Fibroblast of the aortic adventitia (primary cell): ENCODE results near the gene TAS2R1. TPM values are rescaled to one million over a fixed set of nuclear protein-coding genes. Genes with fewer than 3 reads are reported as not detected.

Experiments used
- DNase-seq: peaks from one replicate; pipeline ENCODE4 v3.0.0-alpha.2; 2010; ENCODE audit warnings: low read depth
- H3K4me3 ChIP-seq: 2 replicates; pipeline ENCODE4 v1.5.1; 2011; ENCODE audit warnings: low read depth, mild to moderate bottlenecking, control low read depth, low read length, moderate library complexity
- total RNA-seq: library from RNA; depleted of rRNA; stranded (reverse); fragments of >200 nt; gene quantifications from 2 replicates; pipeline ENCODE4 v1.2.3, GENCODE V29; 2012; ENCODE audit warnings: low replicate concordance
- TF ChIP-seq, protein P1 (sequence below): IDR thresholded peaks from 2 replicates; pipeline ENCODE4 v1.5.1; 2011; ENCODE audit warnings: mild to moderate bottlenecking, low read length, control low read depth, inconsistent platforms; ENCODE audit not compliant: insufficient read depth

Gene TAS2R1
- total RNA-seq, 1 donor, result not detected

- TF ChIP-seq, protein P1, sequence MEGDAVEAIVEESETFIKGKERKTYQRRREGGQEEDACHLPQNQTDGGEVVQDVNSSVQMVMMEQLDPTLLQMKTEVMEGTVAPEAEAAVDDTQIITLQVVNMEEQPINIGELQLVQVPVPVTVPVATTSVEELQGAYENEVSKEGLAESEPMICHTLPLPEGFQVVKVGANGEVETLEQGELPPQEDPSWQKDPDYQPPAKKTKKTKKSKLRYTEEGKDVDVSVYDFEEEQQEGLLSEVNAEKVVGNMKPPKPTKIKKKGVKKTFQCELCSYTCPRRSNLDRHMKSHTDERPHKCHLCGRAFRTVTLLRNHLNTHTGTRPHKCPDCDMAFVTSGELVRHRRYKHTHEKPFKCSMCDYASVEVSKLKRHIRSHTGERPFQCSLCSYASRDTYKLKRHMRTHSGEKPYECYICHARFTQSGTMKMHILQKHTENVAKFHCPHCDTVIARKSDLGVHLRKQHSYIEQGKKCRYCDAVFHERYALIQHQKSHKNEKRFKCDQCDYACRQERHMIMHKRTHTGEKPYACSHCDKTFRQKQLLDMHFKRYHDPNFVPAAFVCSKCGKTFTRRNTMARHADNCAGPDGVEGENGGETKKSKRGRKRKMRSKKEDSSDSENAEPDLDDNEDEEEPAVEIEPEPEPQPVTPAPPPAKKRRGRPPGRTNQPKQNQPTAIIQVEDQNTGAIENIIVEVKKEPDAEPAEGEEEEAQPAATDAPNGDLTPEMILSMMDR, result no peak
- DNase-seq, result peak; percentile 60
- peak overlapping the region; percentile 23 for H3K4me3 ChIP-seq
Observed at GRCh38 chr5:9596171-9596780, 33.9 kb downstream of the TAS2R1 start.

- DNase-seq, result no peak
- TF ChIP-seq, protein P1, result no peak
Observed at GRCh38 chr5:9594913-9595312, 35.2 kb downstream of the TAS2R1 start.

DNA sequence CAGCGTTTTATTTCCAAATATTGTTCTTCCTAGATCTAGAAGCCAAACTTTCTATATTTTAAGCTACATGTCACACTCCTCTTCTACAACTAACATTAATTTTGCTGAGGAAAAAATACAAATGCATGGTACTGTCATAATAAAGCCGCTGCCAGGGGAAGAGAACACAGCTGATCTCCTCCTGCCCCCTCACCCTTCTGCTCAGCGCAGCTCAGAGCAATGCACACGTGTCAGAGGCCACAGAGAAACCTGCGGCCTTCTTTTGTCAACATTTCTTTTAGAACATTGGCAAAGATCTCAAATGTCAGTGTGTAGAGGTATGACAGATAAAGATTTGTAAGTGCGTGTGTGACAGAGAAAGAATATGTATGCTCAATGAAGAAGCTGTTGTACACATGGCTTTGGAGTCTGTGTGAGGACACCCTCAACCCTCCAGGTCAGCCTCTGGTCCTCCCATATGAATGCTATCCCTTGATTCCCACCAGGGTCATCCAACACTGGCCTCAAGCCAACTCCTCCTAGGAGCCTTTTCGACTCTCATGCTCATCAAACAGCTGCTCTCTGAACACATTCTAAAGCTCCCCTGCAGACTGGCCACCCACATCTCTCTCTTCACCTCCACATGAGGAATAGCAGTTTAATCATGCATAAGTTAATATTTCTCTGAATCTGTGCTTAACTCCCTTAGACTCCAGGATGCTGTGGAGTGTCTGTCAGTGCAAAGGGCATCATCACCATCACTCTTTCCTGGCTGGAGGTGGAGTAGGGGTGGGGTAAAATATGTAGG, 40.9 kb downstream of the TAS2R1 start:
- TF ChIP-seq, protein P1, result no peak
- no peak for DNase-seq
- H3K4me3 ChIP-seq, result no peak overlapping the region

More at GRCh38 chr5:9594913-9595312, 35.2 kb downstream of the TAS2R1 start:
- H3K4me3 ChIP-seq, result no peak overlapping the region

DNA sequence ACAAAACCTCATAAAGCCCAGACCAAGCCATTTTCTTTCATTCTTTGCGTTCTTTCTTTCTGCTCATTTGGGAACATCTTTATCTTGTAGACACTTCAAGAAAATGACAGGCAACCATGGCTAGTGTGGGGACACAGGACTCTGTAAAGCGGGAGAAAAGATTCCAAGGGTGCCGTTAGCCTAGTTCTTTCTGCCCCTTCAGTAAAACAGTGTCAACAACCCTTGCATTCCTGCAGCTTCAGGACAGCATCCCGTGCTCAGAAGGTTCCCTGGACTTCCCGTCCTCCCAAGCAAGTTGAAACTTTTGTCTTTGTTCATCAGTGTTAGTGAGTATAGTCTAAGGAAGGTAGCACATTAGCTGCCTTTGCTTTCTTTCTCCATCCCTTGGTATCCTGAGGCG, 41.9 kb downstream of the TAS2R1 start:
- DNase-seq, result no peak
- H3K4me3 ChIP-seq, result no peak overlapping the region
- TF ChIP-seq, protein P1, result no peak

- DNase-seq, result no peak
- H3K4me3 ChIP-seq, result no peak overlapping the region
- TF ChIP-seq, protein P1, result no peak
Observed at GRCh38 chr5:9587135-9587534, 43.0 kb downstream of the TAS2R1 start.

DNA sequence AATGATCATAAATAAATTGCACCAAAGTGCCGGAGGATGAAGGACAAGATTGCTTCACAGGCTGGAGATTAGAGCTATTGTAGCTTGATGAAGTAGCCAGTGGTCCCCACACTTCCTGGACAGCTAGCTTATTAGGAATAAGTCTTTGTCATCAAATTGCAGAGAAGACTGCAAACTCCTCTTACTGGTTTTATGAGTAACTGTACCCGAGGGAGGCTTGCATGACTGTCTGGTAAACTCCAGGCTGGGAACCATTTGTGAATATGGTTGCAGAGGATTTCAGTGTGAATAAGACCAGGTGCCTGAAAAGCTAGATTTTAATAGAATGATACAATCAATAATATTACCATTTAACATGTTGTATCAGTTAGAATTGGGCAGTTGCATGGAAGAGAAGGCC, 47.7 kb downstream of the TAS2R1 start:
- no peak overlapping the region for H3K4me3 ChIP-seq

More for the DNA sequence above, 47.7 kb downstream of the TAS2R1 start:
- no peak for DNase-seq
- TF ChIP-seq, protein P1, result no peak

Other genes with a start within 250 kb of the TAS2R1 start
- gene SEMA5A, start 84.3 kb downstream of the TAS2R1 start, total RNA-seq, result 13.9 and 57.0 TPM in 2 replicates